Measurements from ENCODE around the gene KCNA10. TPM values are rescaled to one million over a fixed set of nuclear protein-coding genes. Genes with fewer than 3 reads are reported as not detected.

The KCNA10 gene
- total RNA-seq, 2 donors from 2014 or later: not detected

GRCh38 chr1:110489406-110489805, 29.6 kb downstream of the KCNA10 start:
- no peak overlapping the region for H3K4me3 Mint-ChIP-seq
- H3K9me3 ChIP-seq (ENCODE audit: control insufficient read depth, low read length, poor library complexity, severe bottlenecking): no peaks in the 10 kb centered on the region
- no peak for ATAC-seq
- H3K36me3 Mint-ChIP-seq (ENCODE audit: low read depth): no peaks in the 10 kb centered on the region
- H3K27ac Mint-ChIP-seq: no peak overlapping the region
- peaks cover 9% of the 10 kb centered on the region for H3K4me1 Mint-ChIP-seq
- DNase-seq: no peak
- peaks cover 28% of the 10 kb centered on the region for H3K27me3 Mint-ChIP-seq

- ATAC-seq: no peak
- no peaks in the 10 kb centered on the region for H3K36me3 Mint-ChIP-seq (ENCODE audit: low read depth)
- no peak for DNase-seq
- H3K4me3 Mint-ChIP-seq: no peak overlapping the region
- H3K4me1 Mint-ChIP-seq: peaks cover 9% of the 10 kb centered on the region
- no peak overlapping the region for H3K27ac Mint-ChIP-seq
- H3K9me3 ChIP-seq (ENCODE audit: control insufficient read depth, low read length, poor library complexity, severe bottlenecking): no peaks in the 10 kb centered on the region
- H3K27me3 Mint-ChIP-seq: peaks cover 33% of the 10 kb centered on the region
These were observed 30.1 kb downstream of the KCNA10 start for GRCh38 chr1:110488867-110489266.

DNA sequence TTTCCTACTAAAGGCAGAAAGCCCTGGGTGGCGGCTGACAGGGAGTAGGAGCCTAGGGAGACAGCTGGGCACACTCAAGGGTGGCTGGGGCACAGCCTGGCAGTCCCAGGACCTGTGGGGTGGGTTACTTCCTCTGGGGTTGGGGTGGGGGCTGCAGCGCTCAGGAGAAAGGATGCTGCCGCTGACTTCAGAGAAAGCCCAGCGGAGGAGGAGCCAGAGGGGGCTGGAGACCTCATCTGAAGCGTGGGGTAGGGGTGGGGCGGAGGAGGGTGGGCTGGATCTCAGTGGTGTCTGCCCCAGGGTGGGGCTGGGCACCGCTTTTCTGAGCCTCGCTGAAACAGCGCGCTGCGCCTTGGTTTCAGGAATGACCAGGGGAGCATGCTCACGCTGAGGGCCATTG, 30.8 kb downstream of the KCNA10 start:
- no peak overlapping the region for H3K27ac Mint-ChIP-seq
- H3K27me3 Mint-ChIP-seq: peaks cover 40% of the 10 kb centered on the region
- ATAC-seq (no peak), DNase-seq (no peak)
- H3K36me3 Mint-ChIP-seq (ENCODE audit: low read depth): no peaks in the 10 kb centered on the region
- H3K4me1 Mint-ChIP-seq: peaks cover 15% of the 10 kb centered on the region
- no peak overlapping the region for H3K4me3 Mint-ChIP-seq
- H3K9me3 ChIP-seq (ENCODE audit: control insufficient read depth, low read length, poor library complexity, severe bottlenecking): no peaks in the 10 kb centered on the region

DNA sequence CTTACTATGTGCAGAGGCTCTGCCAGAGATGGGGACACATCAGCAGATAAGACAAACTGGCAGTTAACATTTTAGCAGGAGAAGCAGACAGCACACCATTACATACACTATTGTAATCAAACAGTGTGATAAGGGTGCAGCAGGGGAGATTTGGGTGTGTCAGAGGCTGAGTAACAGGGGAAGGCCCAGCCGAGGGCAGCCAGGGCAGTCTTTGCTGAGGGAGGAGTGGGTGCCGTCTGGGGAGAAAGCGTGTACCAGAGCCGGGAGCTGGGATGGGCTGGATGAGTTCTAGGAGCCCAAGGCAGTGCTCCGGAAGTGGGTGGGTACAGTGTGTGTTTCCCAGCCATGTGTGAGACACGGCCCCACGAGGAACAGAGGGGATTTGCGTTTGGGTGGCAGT, 31.2 kb downstream of the KCNA10 start:
- Mint-ChIP-seq H3K36me3 (ENCODE audit: low read depth) (no peaks in the 10 kb centered on the region), H3K4me1 (peaks cover 16% of the 10 kb centered on the region), H3K4me3 (no peak overlapping the region), H3K27ac (no peak overlapping the region), H3K27me3 (peaks cover 42% of the 10 kb centered on the region)
- DNase-seq (no peak), ATAC-seq (no peak)
- no peaks in the 10 kb centered on the region for H3K9me3 ChIP-seq (ENCODE audit: control insufficient read depth, low read length, poor library complexity, severe bottlenecking)

GRCh38 chr1:110485725-110486124, 33.2 kb downstream of the KCNA10 start:
- Mint-ChIP-seq H3K27me3 (peaks cover 42% of the 10 kb centered on the region), H3K4me1 (peaks cover 15% of the 10 kb centered on the region), H3K4me3 (no peak overlapping the region), H3K27ac (no peak overlapping the region), H3K36me3 (ENCODE audit: low read depth) (no peaks in the 10 kb centered on the region)
- no peaks in the 10 kb centered on the region for H3K9me3 ChIP-seq (ENCODE audit: control insufficient read depth, low read length, poor library complexity, severe bottlenecking)
- ATAC-seq (no peak), DNase-seq (no peak)

DNA sequence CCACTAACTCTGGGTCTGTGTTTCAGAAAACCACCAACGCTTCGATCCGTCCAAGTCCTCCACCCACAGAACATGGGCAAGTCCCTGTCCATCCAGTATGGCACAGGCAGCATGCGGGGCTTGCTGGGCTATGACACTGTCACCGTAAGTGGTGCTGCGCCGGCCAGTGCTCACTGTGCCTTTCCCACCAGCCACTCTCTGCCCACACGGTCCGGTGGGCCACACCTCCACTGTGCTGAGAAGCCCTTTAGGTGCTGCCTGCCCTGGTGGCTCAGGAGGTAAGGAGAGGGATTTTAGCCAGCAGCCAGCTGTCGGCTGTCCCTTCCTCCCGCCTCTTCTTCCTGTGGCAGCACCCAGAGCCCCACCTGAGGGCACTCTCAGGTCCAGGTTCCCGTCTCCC, 34.2 kb downstream of the KCNA10 start:
- H3K4me3 Mint-ChIP-seq: no peak overlapping the region
- no peak overlapping the region for H3K27ac Mint-ChIP-seq

GRCh38 chr1:110483308-110483685, 35.7 kb downstream of the KCNA10 start:
- Mint-ChIP-seq H3K4me3 (peak overlapping the region; percentile 79), H3K27me3 (peaks cover 49% of the 10 kb centered on the region), H3K27ac (no peak overlapping the region), H3K4me1 (peaks cover 19% of the 10 kb centered on the region), H3K36me3 (ENCODE audit: low read depth) (no peaks in the 10 kb centered on the region)
- no peaks in the 10 kb centered on the region for H3K9me3 ChIP-seq (ENCODE audit: control insufficient read depth, low read length, poor library complexity, severe bottlenecking)
- peak; percentile 41 for ATAC-seq
- no peak for DNase-seq

More for the DNA sequence above, 34.2 kb downstream of the KCNA10 start:
- no peak for ATAC-seq
- no peaks in the 10 kb centered on the region for H3K36me3 Mint-ChIP-seq (ENCODE audit: low read depth)
- H3K9me3 ChIP-seq (ENCODE audit: control insufficient read depth, low read length, poor library complexity, severe bottlenecking): no peaks in the 10 kb centered on the region
- no peak for DNase-seq
- peaks cover 16% of the 10 kb centered on the region for H3K4me1 Mint-ChIP-seq
- H3K27me3 Mint-ChIP-seq: peaks cover 45% of the 10 kb centered on the region

- H3K27me3 Mint-ChIP-seq: peaks cover 47% of the 10 kb centered on the region
- DNase-seq (no peak), ATAC-seq (peak; percentile 12)
- H3K36me3 Mint-ChIP-seq (ENCODE audit: low read depth): no peaks in the 10 kb centered on the region
- peaks cover 18% of the 10 kb centered on the region for H3K4me1 Mint-ChIP-seq
- H3K9me3 ChIP-seq (ENCODE audit: control insufficient read depth, low read length, poor library complexity, severe bottlenecking): no peaks in the 10 kb centered on the region
- H3K4me3 Mint-ChIP-seq: no peak overlapping the region
- no peak overlapping the region for H3K27ac Mint-ChIP-seq
These were observed 36.2 kb downstream of the KCNA10 start for GRCh38 chr1:110482662-110483307.

GRCh38 chr1:110481968-110482623, 36.9 kb downstream of the KCNA10 start:
- no peak for DNase-seq
- Mint-ChIP-seq H3K4me3 (no peak overlapping the region), H3K4me1 (peaks cover 14% of the 10 kb centered on the region), H3K27ac (no peak overlapping the region), H3K27me3 (peaks cover 40% of the 10 kb centered on the region), H3K36me3 (ENCODE audit: low read depth) (no peaks in the 10 kb centered on the region)
- H3K9me3 ChIP-seq (ENCODE audit: control insufficient read depth, low read length, poor library complexity, severe bottlenecking): no peaks in the 10 kb centered on the region
- no peak for ATAC-seq

GRCh38 chr1:110480356-110481096, 38.4 kb downstream of the KCNA10 start:
- no peaks in the 10 kb centered on the region for H3K9me3 ChIP-seq (ENCODE audit: control insufficient read depth, low read length, poor library complexity, severe bottlenecking)
- Mint-ChIP-seq H3K36me3 (ENCODE audit: low read depth) (no peaks in the 10 kb centered on the region), H3K27me3 (peaks cover 41% of the 10 kb centered on the region), H3K27ac (no peak overlapping the region), H3K4me3 (no peak overlapping the region), H3K4me1 (peaks cover 17% of the 10 kb centered on the region)
- DNase-seq: no peak
- ATAC-seq: no peak

DNA sequence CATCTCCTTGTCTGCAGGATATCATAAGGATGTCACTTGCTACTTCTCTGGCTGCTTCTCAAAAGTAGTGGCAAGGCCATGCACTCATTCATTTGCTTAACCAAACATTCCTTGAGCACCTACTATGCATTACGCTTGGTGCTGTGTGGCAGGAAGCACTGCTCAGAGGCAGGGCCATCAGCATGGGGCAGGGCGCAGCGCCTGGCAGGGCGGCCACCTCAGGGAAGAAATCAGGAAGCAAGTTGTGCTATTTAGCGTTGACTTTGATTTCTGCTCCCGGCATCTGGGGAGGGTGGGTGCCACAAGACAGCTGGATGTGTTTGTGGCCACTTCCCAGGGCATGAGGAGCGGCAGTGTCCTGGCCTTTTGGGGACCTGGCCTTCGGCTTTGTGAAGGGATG, 40.1 kb downstream of the KCNA10 start:
- peaks cover 17% of the 10 kb centered on the region for H3K4me1 Mint-ChIP-seq
- H3K4me3 Mint-ChIP-seq: no peak overlapping the region
- no peaks in the 10 kb centered on the region for H3K9me3 ChIP-seq (ENCODE audit: control insufficient read depth, low read length, poor library complexity, severe bottlenecking)
- H3K36me3 Mint-ChIP-seq (ENCODE audit: low read depth): no peaks in the 10 kb centered on the region
- ATAC-seq: no peak
- DNase-seq: no peak
- H3K27me3 Mint-ChIP-seq: peaks cover 38% of the 10 kb centered on the region
- H3K27ac Mint-ChIP-seq: no peak overlapping the region

DNA sequence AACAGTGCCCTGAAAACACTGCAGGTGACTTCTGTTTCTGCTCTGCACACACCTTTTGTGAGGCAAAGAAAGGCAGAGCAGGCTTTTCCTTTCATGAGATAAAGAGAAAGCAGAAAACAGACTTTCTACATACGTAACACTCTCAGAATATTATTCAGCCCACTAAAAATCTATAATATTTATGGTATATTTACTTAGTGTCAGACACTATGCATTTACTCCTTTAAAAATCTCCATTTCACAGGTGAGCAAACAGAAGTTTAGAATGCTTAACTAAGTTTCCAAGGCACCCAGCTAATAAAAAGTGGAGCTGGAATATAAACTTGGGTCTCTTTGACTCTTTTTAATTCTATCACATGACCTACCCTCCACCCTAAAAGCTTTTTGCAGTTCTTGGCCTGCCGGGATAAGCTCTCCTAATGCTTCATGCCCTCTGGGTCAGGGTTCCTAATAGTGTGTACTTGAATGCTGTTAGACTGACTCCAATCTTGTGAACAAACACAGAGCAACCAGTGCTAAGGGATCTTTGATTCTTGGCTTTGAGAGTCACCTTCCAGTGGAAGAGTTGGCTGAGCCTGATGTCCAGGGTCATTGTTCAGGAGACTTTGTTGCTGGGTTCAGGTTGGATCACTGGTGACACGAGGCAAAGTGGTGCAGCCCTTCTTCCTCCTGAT, 40.9 kb downstream of the KCNA10 start:
- peaks cover 4% of the 10 kb centered on the region for H3K36me3 Mint-ChIP-seq (ENCODE audit: low read depth)
- H3K9me3 ChIP-seq (ENCODE audit: control insufficient read depth, low read length, poor library complexity, severe bottlenecking): no peaks in the 10 kb centered on the region
- no peak for DNase-seq
- H3K4me3 Mint-ChIP-seq: no peak overlapping the region
- H3K4me1 Mint-ChIP-seq: peaks cover 11% of the 10 kb centered on the region
- H3K27ac Mint-ChIP-seq: no peak overlapping the region
- no peak for ATAC-seq
- peaks cover 38% of the 10 kb centered on the region for H3K27me3 Mint-ChIP-seq

- DNase-seq (no peak), ATAC-seq (no peak)
- Mint-ChIP-seq H3K36me3 (ENCODE audit: low read depth) (peaks cover 4% of the 10 kb centered on the region), H3K27me3 (peaks cover 43% of the 10 kb centered on the region), H3K4me3 (no peak overlapping the region), H3K27ac (no peak overlapping the region), H3K4me1 (peaks cover 10% of the 10 kb centered on the region)
- H3K9me3 ChIP-seq (ENCODE audit: control insufficient read depth, low read length, poor library complexity, severe bottlenecking): no peaks in the 10 kb centered on the region
These were observed 41.5 kb downstream of the KCNA10 start for GRCh38 chr1:110477445-110477957.

Data from T-helper 17 cell (primary cell).